Measurements from ENCODE around the gene RAPSN. TPM values are rescaled to one million over a fixed set of nuclear protein-coding genes. Genes with fewer than 3 reads are reported as not detected.

RAPSN gene
- total RNA-seq, 1 donor from 2014 or later: 0.39 TPM

- no peak for TF ChIP-seq CTCF (conservative IDR thresholded peaks at IDR 0.05)
- Mint-ChIP-seq H3K9me3 (no peaks in the 10 kb centered on the region), H3K36me3 (peaks cover 6% of the 10 kb centered on the region), H3K4me3 (peak overlapping the region; percentile 95), H3K27ac (peak overlapping the region; percentile 85), H3K4me1 (ENCODE audit: unreplicated experiment) (peaks cover 4% of the 10 kb centered on the region), H3K27me3 (no peaks in the 10 kb centered on the region)
- DNase-seq (ENCODE audit: extremely low spot score, unreplicated experiment): no peak
Observed at GRCh38 chr11:47409440-47410369, 39.2 kb downstream of the RAPSN start.

- Mint-ChIP-seq H3K4me3 (peak overlapping the region; percentile 95), H3K27me3 (no peaks in the 10 kb centered on the region), H3K27ac (peak overlapping the region; percentile 85), H3K4me1 (ENCODE audit: unreplicated experiment) (peaks cover 4% of the 10 kb centered on the region), H3K9me3 (no peaks in the 10 kb centered on the region), H3K36me3 (peaks cover 2% of the 10 kb centered on the region)
- no peak for DNase-seq (ENCODE audit: extremely low spot score, unreplicated experiment)
- TF ChIP-seq CTCF (conservative IDR thresholded peaks at IDR 0.05): no peak
Observed at GRCh38 chr11:47408598-47409439, 40.1 kb downstream of the RAPSN start.

- H3K9me3 Mint-ChIP-seq: no peaks in the 10 kb centered on the region
- H3K27ac Mint-ChIP-seq: peak within 1 kb of the TSS; percentile 94
- no peaks in the 10 kb centered on the region for H3K36me3 Mint-ChIP-seq
Observed at GRCh38 chr11:47407746-47408590, 41.0 kb downstream of the RAPSN start, which contains the start of gene SLC39A13. TSS of gene SLC39A13 (plus strand) at chr11:47408590. CDS start at chr11:47410095, 1,505 bp downstream.

GRCh38 chr11:47406896-47407745 is 41.8 kb downstream of the RAPSN start:
- Mint-ChIP-seq H3K4me3 (peak overlapping the region; percentile 93), H3K4me1 (ENCODE audit: unreplicated experiment) (peaks cover 4% of the 10 kb centered on the region), H3K27ac (peak overlapping the region; percentile 94), H3K36me3 (no peaks in the 10 kb centered on the region), H3K27me3 (no peaks in the 10 kb centered on the region), H3K9me3 (no peaks in the 10 kb centered on the region)
- TF ChIP-seq CTCF (conservative IDR thresholded peaks at IDR 0.05): peak; percentile 22
- no peak for DNase-seq (ENCODE audit: extremely low spot score, unreplicated experiment)

More at GRCh38 chr11:47407746-47408590, 41.0 kb downstream of the RAPSN start, which contains the start of gene SLC39A13:
- H3K27me3 Mint-ChIP-seq: no peaks in the 10 kb centered on the region
- H3K4me3 Mint-ChIP-seq: peak within 1 kb of the TSS; percentile 95
- peak; percentile 93 for TF ChIP-seq CTCF (conservative IDR thresholded peaks at IDR 0.05)
- DNase-seq (ENCODE audit: extremely low spot score, unreplicated experiment): peak; percentile 98
- H3K4me1 Mint-ChIP-seq (ENCODE audit: unreplicated experiment): peaks cover 4% of the 10 kb centered on the region
